Loucy (cell line): ENCODE measurements around the gene ACVR2A.

ENCODE experiments used
- EZH2phosphoT487 ChIP-seq: fragments of 200-600 bp; IDR thresholded peaks from 2 replicates; pipeline ENCODE4 v1.6.1; 2018; ENCODE audit warnings: antibody characterized with exemption, mild to moderate bottlenecking, moderate library complexity, borderline replicate concordance
- TF ChIP-seq, protein P1 (sequence below): fragments of 200-600 bp; sonication (generic); conservative IDR thresholded peaks from 2 replicates; pipeline ENCODE4 v1.5.1; 2014; ENCODE audit warnings: mild to moderate bottlenecking, antibody characterized with exemption, low read length

DNA sequence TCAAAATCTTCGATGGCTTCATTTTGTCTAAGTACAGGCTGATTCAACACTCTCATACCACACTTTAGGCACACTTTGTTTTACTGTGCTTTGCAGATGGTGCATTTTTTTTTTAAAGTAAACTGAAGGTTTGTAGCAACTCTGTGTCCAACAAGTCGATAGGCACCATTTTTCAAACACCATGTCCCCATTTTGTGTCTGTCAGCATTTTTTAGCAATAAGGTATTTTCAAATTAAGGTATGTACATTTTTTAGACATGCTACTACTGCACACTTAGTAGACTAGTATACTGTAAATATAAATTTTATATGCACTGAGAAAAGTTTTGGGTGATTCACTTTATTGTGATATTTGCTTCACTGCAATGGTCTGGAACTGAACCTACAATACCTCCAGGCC, 131.3 kb downstream of the ACVR2A start:
- TF ChIP-seq EZH2phosphoT487 = no peak
- TF ChIP-seq, protein P1, sequence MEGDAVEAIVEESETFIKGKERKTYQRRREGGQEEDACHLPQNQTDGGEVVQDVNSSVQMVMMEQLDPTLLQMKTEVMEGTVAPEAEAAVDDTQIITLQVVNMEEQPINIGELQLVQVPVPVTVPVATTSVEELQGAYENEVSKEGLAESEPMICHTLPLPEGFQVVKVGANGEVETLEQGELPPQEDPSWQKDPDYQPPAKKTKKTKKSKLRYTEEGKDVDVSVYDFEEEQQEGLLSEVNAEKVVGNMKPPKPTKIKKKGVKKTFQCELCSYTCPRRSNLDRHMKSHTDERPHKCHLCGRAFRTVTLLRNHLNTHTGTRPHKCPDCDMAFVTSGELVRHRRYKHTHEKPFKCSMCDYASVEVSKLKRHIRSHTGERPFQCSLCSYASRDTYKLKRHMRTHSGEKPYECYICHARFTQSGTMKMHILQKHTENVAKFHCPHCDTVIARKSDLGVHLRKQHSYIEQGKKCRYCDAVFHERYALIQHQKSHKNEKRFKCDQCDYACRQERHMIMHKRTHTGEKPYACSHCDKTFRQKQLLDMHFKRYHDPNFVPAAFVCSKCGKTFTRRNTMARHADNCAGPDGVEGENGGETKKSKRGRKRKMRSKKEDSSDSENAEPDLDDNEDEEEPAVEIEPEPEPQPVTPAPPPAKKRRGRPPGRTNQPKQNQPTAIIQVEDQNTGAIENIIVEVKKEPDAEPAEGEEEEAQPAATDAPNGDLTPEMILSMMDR = no peak
